ENCODE results near the gene RFX1.

- TF ChIP-seq CTCF (IDR thresholded peaks at IDR 0.05) (no peak), POLR2A (IDR thresholded peaks at IDR 0.05) (no peak), POLR2AphosphoS5 (IDR thresholded peaks at IDR 0.05) (peak in 1 of 3 donors; percentile 81)
Measured at GRCh38 chr19:14006085-14006765, at the start of gene RFX1.

Measured in suprapubic skin (tissue), 4 donors.